Dendritic cell treated with granulocyte-macrophage colony-stimulating factor and Interleukin-4, amounts not matched to agents 40 ng/mL and 50 ng/mL, for 4 days (primary cell): ENCODE measurements around the gene DDX31.

Source experiments
- H3K27ac Mint-ChIP-seq: one replicate; pipeline ENCODE4 v1.8.0; 2022; ENCODE audit warnings: mild to moderate bottlenecking, mixed read lengths
- H3K27me3 Mint-ChIP-seq: one replicate; pipeline ENCODE4 v1.8.0; 2022; ENCODE audit warnings: mild to moderate bottlenecking, mixed read lengths
- H3K36me3 Mint-ChIP-seq: one replicate; pipeline ENCODE4 v1.8.0; 2022; ENCODE audit warnings: low read depth, mixed read lengths
- H3K4me1 Mint-ChIP-seq: one replicate; pipeline ENCODE4 v1.8.0; 2022; ENCODE audit warnings: low read depth, mixed read lengths
- H3K4me3 Mint-ChIP-seq: one replicate; pipeline ENCODE4 v1.8.0; 2022; ENCODE audit warnings: mild to moderate bottlenecking, moderate library complexity, mixed read lengths
- H3K9me3 Mint-ChIP-seq: one replicate; pipeline ENCODE4 v1.8.0; 2022; ENCODE audit warnings: mixed read lengths
- intact Hi-C: fragments of 100-400 bp; cut with micrococcal nuclease; formaldehyde crosslinking; loops from one replicate; pipeline ENCODE4 v1.15.0; 2022

DDX31 gene

DNA sequence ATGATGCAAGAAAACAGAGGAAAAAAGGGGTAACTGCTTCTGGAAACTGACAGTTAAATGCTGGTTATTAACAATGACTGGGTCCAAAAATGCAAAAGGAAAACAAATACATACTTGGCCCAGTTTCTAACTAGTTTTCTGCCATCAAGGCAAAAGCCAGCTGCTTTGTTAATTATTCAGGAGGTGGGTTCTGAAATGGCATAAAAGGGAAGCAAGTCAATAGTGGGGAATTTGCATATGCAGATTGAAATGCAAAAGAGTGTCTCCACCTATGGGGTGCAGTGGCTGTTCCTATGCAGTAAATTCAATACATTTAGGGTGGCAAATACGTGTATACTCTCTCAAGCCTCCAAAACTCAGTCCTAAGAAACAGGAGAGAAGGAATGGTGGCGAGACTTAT lies 54.0 kb downstream of the DDX31 start:
- Mint-ChIP-seq H3K36me3 (peaks cover 92% of the 10 kb centered on the region), H3K27me3 (no peaks in the 10 kb centered on the region), H3K27ac (no peak overlapping the region), H3K9me3 (no peaks in the 10 kb centered on the region), H3K4me1 (no peaks in the 10 kb centered on the region), H3K4me3 (no peak overlapping the region)
- intact Hi-C loops = no loop called here

DNA sequence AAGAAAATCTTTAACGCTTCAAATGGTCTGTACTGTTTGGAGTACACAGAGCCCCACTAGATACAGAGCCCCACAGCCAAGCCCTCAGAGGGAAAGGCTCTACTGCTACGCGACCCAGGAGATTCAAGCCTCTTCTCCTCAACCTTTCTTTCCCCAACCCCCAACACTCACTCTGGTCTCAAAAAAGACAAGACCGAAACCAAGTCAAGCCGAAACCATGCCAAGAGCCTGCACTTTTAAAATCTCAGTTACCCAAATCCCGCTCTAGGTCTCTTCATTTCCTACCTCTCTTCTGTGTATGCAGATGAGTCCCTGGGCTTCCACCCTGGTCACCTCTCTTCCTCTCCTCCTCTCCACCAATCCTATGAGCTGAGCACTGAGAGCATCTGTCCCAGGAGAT lies 55.5 kb downstream of the DDX31 start:
- peaks cover 92% of the 10 kb centered on the region for H3K36me3 Mint-ChIP-seq
- intact Hi-C loops = no loop called here
- no peak overlapping the region for H3K4me3 Mint-ChIP-seq
- H3K9me3 Mint-ChIP-seq = no peaks in the 10 kb centered on the region
- no peaks in the 10 kb centered on the region for H3K27me3 Mint-ChIP-seq
- H3K27ac Mint-ChIP-seq = no peak overlapping the region
- no peaks in the 10 kb centered on the region for H3K4me1 Mint-ChIP-seq

DNA sequence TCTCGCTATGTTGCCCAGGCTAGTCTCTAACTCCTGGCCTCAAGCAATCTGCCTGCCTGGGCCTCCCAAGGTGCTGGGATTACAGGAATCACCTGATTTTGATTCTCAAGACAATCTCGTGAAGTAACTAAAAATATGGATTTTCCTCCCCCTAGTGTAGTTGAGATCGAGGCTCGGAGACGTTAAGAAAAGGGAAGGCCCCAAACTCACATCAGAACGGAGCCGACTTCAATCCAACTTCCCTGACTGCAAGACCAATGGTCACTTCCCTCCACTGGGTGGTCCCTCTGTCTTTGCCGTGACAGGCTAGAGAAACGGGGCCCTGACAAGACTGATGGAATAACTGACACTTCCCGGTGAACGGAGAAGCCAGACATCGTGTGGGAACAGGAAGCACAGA lies 59.1 kb downstream of the DDX31 start:
- no peaks in the 10 kb centered on the region for H3K27me3 Mint-ChIP-seq
- peaks cover 82% of the 10 kb centered on the region for H3K36me3 Mint-ChIP-seq
- no peak overlapping the region for H3K4me3 Mint-ChIP-seq
- no peak overlapping the region for H3K27ac Mint-ChIP-seq
- H3K4me1 Mint-ChIP-seq = no peaks in the 10 kb centered on the region
- no peaks in the 10 kb centered on the region for H3K9me3 Mint-ChIP-seq
- intact Hi-C loops = no loop called here

DNA sequence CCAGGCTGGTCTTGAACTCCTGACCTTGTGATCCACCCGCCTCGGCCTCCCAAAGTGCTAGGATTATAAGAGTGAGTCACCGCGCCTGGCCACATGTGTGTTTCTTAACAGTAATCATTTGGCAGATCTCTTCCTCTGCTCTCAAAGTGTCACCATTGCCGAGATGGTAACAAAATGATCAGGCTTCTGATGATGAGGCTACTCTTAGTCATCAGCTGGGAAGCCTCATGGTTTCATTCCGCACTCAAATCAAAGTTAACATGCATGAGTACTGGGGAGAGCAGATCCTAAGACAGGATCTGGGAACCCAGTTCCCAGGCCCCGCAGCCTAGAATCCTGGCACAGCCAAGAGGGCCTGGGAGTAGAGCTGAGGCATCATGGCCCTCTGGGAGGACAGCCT lies 60.0 kb downstream of the DDX31 start:
- H3K27ac Mint-ChIP-seq = no peak overlapping the region
- peaks cover 82% of the 10 kb centered on the region for H3K36me3 Mint-ChIP-seq
- no peak overlapping the region for H3K4me3 Mint-ChIP-seq
- no peaks in the 10 kb centered on the region for H3K4me1 Mint-ChIP-seq
- intact Hi-C loops = no loop called here
- H3K27me3 Mint-ChIP-seq = no peaks in the 10 kb centered on the region
- H3K9me3 Mint-ChIP-seq = no peaks in the 10 kb centered on the region

DNA sequence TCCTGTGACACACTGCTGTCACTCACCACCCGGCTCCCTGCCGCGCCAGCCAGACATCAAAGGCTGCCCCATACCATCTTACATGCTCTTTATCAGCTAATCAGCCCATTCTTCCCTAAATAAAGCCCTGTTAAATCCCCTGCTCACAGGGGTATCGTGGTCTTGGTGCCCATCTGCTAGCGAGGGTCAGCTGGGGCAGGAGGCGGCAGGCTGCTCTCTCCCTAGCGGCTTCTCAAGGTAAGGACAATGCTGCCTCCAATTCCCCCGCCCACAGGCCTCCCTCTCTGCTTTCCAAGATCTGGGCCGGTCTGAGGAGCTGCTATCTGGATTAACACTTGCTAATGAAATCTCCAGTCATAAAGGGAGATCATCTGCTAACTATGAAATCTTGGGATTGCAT lies 60.6 kb downstream of the DDX31 start:
- intact Hi-C loops = no loop called here
- no peaks in the 10 kb centered on the region for H3K27me3 Mint-ChIP-seq
- peaks cover 82% of the 10 kb centered on the region for H3K36me3 Mint-ChIP-seq
- no peaks in the 10 kb centered on the region for H3K4me1 Mint-ChIP-seq
- H3K4me3 Mint-ChIP-seq = no peak overlapping the region
- H3K9me3 Mint-ChIP-seq = no peaks in the 10 kb centered on the region
- H3K27ac Mint-ChIP-seq = no peak overlapping the region

DNA sequence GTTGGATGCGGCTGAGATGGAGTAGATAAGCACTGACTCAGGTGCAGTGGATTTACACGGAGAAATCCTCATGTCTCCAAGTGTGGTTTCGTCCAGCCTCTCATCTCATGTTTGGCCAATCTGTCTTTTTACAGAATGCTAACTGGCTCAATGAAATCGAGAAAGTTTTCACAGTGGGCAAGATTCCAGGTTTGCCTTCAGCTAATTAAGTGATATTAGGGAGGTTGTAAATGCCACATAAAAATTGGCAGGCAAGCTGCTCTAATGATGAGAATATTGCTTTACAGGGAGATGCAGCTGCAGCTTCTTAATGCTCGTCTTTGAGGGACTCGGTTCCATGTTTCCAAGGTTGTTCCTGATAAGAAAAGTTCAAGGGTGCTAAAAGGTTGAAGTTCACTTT lies 63.7 kb downstream of the DDX31 start:
- H3K36me3 Mint-ChIP-seq = peaks cover 79% of the 10 kb centered on the region
- H3K4me3 Mint-ChIP-seq = no peak overlapping the region
- H3K9me3 Mint-ChIP-seq = no peaks in the 10 kb centered on the region

DNA sequence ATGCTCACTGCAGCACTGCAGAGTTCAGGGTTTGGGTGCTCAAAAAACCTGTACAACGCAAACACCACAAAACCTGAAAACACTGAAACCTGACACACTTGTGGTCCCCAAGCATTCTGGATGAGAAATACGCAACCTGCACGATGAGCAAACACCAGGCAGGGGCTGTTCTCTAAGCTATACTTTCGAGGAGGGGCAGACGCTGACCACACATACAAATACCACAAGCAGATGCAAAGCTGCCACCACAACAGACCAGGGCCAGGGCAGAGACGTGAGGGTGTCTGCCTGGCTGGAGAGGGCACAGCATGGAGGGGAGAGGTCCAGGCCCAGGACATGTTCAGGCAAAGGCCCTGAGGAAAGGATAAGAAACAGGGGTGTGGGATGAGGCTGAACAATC lies 64.4 kb downstream of the DDX31 start:
- H3K36me3 Mint-ChIP-seq = peaks cover 79% of the 10 kb centered on the region
- intact Hi-C loops = no loop called here
- H3K4me3 Mint-ChIP-seq = no peak overlapping the region
- no peaks in the 10 kb centered on the region for H3K27me3 Mint-ChIP-seq
- no peak overlapping the region for H3K27ac Mint-ChIP-seq
- peaks cover 11% of the 10 kb centered on the region for H3K4me1 Mint-ChIP-seq
- H3K9me3 Mint-ChIP-seq = no peaks in the 10 kb centered on the region

More for the DNA sequence above, 63.7 kb downstream of the DDX31 start:
- intact Hi-C loops = no loop called here
- Mint-ChIP-seq H3K4me1 (peaks cover 11% of the 10 kb centered on the region), H3K27ac (no peak overlapping the region), H3K27me3 (no peaks in the 10 kb centered on the region)

DNA sequence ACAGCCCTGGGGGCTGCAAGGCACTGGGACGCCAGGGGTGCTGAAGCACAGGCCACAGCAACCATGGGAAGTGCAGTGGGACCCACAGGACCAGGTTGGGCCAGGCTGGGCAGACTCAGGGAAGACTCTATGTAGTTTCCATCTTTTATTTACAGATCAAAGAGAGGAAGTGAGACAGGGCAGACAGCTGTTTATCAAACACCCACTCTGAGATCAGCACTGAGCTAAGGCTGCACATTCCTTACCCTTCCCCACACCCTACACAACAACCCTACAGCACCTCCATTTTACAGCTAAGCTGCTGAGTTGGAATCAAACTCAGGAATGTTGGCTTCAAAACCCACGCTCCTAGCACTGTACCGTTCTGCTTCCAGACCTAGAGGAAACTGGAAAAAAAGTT lies 67.6 kb downstream of the DDX31 start:
- Mint-ChIP-seq H3K36me3 (peaks cover 71% of the 10 kb centered on the region), H3K27me3 (no peaks in the 10 kb centered on the region), H3K4me1 (peaks cover 23% of the 10 kb centered on the region)

DNA sequence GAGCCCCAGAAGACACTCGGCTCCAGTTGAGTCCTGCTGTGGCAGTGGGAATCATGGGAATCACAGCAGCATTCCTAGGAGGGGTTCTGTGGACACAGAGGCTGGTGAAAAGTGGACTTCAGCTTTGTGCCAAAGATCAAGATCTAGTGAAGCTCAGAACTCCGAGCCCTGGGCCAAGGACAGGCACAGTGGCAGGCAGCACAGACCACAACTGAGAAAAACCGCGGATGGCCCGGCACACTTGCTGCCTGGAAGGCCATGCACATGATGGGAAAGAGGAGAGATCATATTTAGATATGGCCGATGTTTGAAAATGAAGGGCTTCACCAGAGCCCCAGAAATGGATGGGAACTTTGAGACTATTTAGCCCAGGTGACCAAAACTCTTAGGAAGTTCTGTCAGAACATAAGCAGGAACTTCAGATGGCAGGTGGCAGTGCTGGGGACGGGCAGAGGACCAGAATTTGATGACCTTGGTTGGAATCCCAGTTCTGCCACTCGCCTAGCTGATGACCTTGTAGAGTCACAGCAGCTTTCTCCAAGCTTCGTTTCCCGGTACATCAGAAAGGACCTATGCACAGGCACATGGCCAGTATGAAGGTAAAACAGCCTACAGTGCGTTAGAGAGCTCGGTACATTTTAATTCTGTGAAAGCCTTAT lies 69.3 kb downstream of the DDX31 start:
- no peak overlapping the region for H3K27ac Mint-ChIP-seq
- H3K27me3 Mint-ChIP-seq = no peaks in the 10 kb centered on the region
- peaks cover 69% of the 10 kb centered on the region for H3K36me3 Mint-ChIP-seq
- peaks cover 37% of the 10 kb centered on the region for H3K4me1 Mint-ChIP-seq
- H3K4me3 Mint-ChIP-seq = no peak overlapping the region
- H3K9me3 Mint-ChIP-seq = no peaks in the 10 kb centered on the region
- intact Hi-C loops = no loop called here

More for the DNA sequence above, 67.6 kb downstream of the DDX31 start:
- no peaks in the 10 kb centered on the region for H3K9me3 Mint-ChIP-seq
- H3K4me3 Mint-ChIP-seq = no peak overlapping the region
- no peak overlapping the region for H3K27ac Mint-ChIP-seq
- intact Hi-C loops = no loop called here

DNA sequence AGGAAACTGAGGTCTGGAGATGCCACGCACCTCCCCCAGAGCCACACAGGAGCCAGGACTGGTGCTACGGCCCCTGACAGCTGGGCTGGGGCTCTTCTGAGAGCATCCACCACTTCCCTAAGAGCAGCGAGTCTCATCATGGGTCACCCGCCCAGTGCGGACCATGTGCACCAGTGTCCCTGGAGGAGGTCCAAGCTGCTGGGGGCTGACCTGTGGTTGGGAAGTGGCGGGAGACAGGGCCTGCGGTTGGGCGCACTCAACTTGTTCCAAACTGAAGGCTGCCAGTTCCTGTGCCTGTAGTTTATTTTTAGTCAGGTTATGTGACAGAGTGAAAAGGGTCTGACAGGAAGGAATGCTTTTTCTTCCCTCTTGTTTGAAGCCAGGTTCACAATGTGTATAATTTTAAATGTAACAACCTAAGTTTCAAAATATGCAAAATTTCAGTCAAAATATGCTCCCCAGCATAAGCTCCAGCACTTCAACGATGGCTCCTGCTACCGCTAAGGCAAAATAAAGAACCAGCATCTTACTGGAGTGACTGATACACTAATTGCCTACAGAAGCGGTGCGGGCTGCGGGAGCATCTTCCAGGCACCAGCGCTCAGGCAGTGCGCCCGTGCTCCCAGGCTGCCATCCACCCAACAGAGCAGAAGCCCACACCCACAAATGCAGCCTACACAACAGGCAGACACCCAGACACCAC lies 72.6 kb downstream of the DDX31 start:
- Mint-ChIP-seq H3K36me3 (peaks cover 63% of the 10 kb centered on the region), H3K4me1 (peaks cover 29% of the 10 kb centered on the region), H3K9me3 (no peaks in the 10 kb centered on the region), H3K4me3 (no peak overlapping the region), H3K27me3 (peaks cover 7% of the 10 kb centered on the region), H3K27ac (no peak overlapping the region)
- intact Hi-C loops = no loop called here

DNA sequence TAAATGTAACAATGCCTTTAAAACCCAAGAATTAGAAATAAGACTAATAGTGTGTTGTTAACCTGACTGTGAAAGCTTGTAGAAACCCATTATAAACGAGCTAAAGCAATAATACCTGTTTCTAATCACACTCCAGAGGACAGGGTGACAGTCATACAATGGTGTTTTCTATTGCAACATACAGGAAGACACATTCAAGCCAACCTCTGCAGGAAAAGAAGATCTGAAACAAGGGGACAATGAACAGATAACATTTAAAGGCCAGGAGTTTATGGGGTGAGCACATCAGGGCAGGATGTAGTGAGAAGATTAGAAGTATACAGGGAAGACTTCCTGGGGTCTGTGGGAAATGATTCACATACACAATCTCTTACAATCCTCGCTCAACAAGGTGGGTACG lies 73.6 kb downstream of the DDX31 start:
- Mint-ChIP-seq H3K4me3 (no peak overlapping the region), H3K36me3 (peaks cover 57% of the 10 kb centered on the region), H3K27ac (no peak overlapping the region), H3K9me3 (no peaks in the 10 kb centered on the region), H3K4me1 (peaks cover 25% of the 10 kb centered on the region), H3K27me3 (peaks cover 18% of the 10 kb centered on the region)
- intact Hi-C loops = no loop called here

DNA sequence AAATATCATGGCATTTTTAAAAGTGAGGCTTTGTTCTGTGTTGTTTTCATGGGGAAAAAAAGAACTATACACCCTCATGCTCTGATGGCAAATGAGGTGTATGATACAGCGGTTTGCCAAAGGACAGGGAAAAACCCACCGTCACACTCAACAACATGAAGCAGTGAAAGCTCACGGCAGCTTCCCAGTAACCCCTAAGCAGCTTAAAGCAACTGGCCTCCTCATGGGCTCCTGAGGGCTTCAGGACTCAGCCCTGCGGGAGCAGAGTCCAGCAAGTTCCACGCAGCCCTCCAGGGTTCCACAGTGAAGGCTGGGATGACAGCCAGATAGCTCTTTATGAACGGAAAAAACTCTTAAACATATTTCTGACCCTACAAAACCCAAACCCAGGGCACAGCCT lies 74.5 kb downstream of the DDX31 start:
- Mint-ChIP-seq H3K4me1 (peaks cover 27% of the 10 kb centered on the region), H3K36me3 (peaks cover 48% of the 10 kb centered on the region), H3K27me3 (peaks cover 25% of the 10 kb centered on the region), H3K9me3 (no peaks in the 10 kb centered on the region), H3K27ac (no peak overlapping the region), H3K4me3 (no peak overlapping the region)
- intact Hi-C loops = no loop called here

DNA sequence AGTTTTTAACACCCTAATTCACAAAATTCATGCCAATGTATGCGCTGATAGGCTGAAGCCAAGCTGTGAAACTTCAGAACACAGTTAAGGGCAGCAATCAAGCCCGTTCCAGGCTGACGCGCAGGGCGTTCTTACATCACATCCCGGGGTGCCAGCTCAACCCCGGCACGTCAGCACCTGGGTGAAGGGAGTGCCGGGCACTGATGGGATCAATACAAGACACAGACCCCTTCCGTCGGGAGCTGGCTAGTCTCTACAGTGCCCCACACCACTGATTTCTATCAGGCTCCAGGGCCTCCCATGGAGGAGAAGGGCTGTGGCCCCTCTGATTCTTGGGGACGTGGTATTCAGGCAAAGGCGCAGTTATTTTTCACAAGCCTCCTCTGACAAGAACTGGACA lies 75.4 kb downstream of the DDX31 start:
- Mint-ChIP-seq H3K4me1 (peaks cover 35% of the 10 kb centered on the region), H3K27ac (no peak overlapping the region), H3K36me3 (peaks cover 40% of the 10 kb centered on the region), H3K27me3 (peaks cover 33% of the 10 kb centered on the region), H3K4me3 (no peak overlapping the region), H3K9me3 (no peaks in the 10 kb centered on the region)
- intact Hi-C loops = no loop called here

DNA sequence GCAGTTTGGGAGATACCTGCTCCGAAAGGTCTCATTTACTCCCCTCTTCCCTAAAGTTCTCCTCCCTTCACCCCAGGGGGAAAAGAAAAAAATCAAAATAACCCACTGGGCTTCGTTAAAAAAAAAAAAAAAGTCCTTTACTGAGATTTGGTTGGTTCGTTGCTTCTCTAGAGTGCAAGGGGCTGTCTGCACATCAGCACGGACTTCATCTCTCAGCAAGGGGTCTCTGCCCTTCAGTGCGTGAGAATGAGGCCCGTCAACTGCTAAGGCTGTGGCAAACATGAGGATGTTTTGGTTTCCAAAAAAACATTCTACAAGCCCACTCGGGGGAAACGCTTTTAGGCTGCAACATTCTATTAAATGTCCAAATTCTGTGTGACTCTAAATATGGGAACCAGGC lies 77.3 kb downstream of the DDX31 start:
- Mint-ChIP-seq H3K27ac (no peak overlapping the region), H3K4me1 (peaks cover 25% of the 10 kb centered on the region), H3K36me3 (peaks cover 31% of the 10 kb centered on the region), H3K4me3 (no peak overlapping the region), H3K27me3 (peaks cover 51% of the 10 kb centered on the region), H3K9me3 (no peaks in the 10 kb centered on the region)
- intact Hi-C loops = no loop called here
